ENCODE measurements around the gene PER1. TPM values are rescaled to one million over a fixed set of nuclear protein-coding genes. Genes with fewer than 3 reads are reported as not detected.
A peak's percentile ranks its signal among the peaks of the same experiment; 100 is the strongest.

Gene PER1
- total and polyA plus RNA-seq, 9 of the 15 experiments (the other 6 are each of a cell fraction or from before 2014, with no cell fraction given), result 0.13 to 26.0 (median 3.4) TPM

DNA sequence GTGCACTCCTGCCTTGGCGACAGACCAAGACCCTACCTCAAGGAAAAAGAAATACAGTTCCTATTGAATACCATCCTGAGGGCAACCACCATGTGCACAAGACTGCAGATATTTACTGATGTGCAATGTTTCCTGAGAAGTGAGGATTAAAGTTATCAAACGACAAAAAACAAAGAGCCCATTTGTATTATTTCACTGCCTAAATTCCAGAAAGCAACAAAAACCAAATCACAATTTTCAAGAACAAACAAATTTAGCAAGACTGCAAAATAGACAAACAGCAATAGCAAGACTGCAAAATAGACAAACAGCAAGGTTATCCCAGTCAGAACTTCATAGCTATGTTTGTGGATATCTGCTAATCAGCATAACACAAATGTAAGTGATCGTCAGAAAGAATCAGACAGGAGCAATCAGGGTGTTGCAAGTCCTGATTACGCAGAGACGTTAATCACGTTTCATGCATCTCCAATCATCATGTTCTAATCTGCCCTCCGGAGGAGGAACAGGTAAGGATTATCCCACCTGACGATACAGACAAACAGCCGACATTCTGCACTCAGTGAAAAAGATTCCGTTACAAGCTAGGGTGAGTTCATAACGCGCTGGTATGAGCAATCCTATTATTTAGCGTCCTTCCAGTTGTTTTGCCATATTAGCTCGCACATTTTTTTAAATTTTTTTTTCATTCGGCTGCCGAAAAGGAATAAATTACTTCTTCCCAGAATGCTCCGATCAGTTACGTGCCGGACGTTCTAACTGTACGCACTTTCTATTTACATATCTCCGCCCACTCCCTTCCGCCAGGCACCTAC is 21.1 kb upstream of the PER1 start (continued):
- TF ChIP-seq NCOA6 (IDR thresholded peaks at IDR 0.05) (peak; percentile 71; the same call in 1 of the 2 replicates), TAF1 (IDR thresholded peaks at IDR 0.05; ENCODE audit: control insufficient read depth, extremely low read depth, insufficient read depth, low read length, severe bottlenecking) (peak; percentile 50), ZKSCAN1 (IDR thresholded peaks at IDR 0.05; ENCODE audit: low read depth, low read length) (0 out of 2 replicates have a peak, but pooled peaks have one; percentile 35), ZNF121 (CRISPR knock-in tag; conservative IDR thresholded peaks at IDR 0.05) (no peak), JUN (IDR thresholded peaks at IDR 0.05; ENCODE audit: borderline replicate concordance, low read depth, low read length) (no peak), JUN (CRISPR knock-in tag; IDR thresholded peaks at IDR 0.05; ENCODE audit: borderline replicate concordance) (no peak; the same call in 1 of the 2 replicates), POLR2B (IDR thresholded peaks at IDR 0.05; ENCODE audit: low read depth, partially characterized antibody) (peak; percentile 100), NCOA1 (IDR thresholded peaks at IDR 0.05; ENCODE audit: low read depth) (peak; percentile 84), SRSF9 (IDR thresholded peaks at IDR 0.05; ENCODE audit: borderline replicate concordance, low read depth, low read length) (no peak), POLR2H (tag; IDR thresholded peaks at IDR 0.05; ENCODE audit: low read depth) (peak; percentile 99), MIER1 (IDR thresholded peaks at IDR 0.05; ENCODE audit: low read depth) (no peak), MXI1 (IDR thresholded peaks at IDR 0.05; ENCODE audit: low read depth, low read length) (peak; percentile 82), ILK (tag; IDR thresholded peaks at IDR 0.05; ENCODE audit: borderline replicate concordance, low read depth) (0 out of 2 replicates have a peak, but pooled peaks have one; percentile 32), ESRRB (CRISPR knock-in tag; IDR thresholded peaks at IDR 0.05; ENCODE audit: borderline replicate concordance) (peak; percentile 96), ZNF583 (CRISPR knock-in tag; IDR thresholded peaks at IDR 0.05) (no peak), ZNF174 (CRISPR knock-in tag; IDR thresholded peaks at IDR 0.05) (peak; percentile 86; the same call in 1 of the 2 replicates), ZNF140 (CRISPR knock-in tag; IDR thresholded peaks at IDR 0.05) (no peak), MTA2 (IDR thresholded peaks at IDR 0.05; ENCODE audit: low read depth) (peak; percentile 58), STAG1 (CRISPR knock-in tag; IDR thresholded peaks at IDR 0.05; ENCODE audit: borderline replicate concordance) (no peak), ZNF41 (CRISPR knock-in tag; conservative IDR thresholded peaks at IDR 0.05) (peak; percentile 91), SETDB1 (IDR thresholded peaks at IDR 0.05; ENCODE audit: low read length) (no peak), XRCC3 (IDR thresholded peaks at IDR 0.05) (no peak; the same call in 1 of the 2 replicates), NR1H2 (CRISPR knock-in tag; IDR thresholded peaks at IDR 0.05) (no peak)
- TF ChIP-seq, protein P1, sequence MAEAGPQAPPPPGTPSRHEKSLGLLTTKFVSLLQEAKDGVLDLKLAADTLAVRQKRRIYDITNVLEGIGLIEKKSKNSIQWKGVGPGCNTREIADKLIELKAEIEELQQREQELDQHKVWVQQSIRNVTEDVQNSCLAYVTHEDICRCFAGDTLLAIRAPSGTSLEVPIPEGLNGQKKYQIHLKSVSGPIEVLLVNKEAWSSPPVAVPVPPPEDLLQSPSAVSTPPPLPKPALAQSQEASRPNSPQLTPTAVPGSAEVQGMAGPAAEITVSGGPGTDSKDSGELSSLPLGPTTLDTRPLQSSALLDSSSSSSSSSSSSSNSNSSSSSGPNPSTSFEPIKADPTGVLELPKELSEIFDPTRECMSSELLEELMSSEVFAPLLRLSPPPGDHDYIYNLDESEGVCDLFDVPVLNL (CRISPR knock-in tag; IDR thresholded peaks at IDR 0.05; ENCODE audit: low read depth), result no peak
- TF ChIP-seq, protein P2, sequence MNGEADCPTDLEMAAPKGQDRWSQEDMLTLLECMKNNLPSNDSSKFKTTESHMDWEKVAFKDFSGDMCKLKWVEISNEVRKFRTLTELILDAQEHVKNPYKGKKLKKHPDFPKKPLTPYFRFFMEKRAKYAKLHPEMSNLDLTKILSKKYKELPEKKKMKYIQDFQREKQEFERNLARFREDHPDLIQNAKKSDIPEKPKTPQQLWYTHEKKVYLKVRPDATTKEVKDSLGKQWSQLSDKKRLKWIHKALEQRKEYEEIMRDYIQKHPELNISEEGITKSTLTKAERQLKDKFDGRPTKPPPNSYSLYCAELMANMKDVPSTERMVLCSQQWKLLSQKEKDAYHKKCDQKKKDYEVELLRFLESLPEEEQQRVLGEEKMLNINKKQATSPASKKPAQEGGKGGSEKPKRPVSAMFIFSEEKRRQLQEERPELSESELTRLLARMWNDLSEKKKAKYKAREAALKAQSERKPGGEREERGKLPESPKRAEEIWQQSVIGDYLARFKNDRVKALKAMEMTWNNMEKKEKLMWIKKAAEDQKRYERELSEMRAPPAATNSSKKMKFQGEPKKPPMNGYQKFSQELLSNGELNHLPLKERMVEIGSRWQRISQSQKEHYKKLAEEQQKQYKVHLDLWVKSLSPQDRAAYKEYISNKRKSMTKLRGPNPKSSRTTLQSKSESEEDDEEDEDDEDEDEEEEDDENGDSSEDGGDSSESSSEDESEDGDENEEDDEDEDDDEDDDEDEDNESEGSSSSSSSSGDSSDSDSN (IDR thresholded peaks at IDR 0.05; ENCODE audit: borderline replicate concordance in 1 of 2, low read depth in 2 of 2, low read length in 2 of 2), result no peak
- TF ChIP-seq, protein P3, sequence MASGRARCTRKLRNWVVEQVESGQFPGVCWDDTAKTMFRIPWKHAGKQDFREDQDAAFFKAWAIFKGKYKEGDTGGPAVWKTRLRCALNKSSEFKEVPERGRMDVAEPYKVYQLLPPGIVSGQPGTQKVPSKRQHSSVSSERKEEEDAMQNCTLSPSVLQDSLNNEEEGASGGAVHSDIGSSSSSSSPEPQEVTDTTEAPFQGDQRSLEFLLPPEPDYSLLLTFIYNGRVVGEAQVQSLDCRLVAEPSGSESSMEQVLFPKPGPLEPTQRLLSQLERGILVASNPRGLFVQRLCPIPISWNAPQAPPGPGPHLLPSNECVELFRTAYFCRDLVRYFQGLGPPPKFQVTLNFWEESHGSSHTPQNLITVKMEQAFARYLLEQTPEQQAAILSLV (tag; IDR thresholded peaks at IDR 0.05), result peak; percentile 65

Data from K562 (cell line).